K562 (cell line): Measurements from ENCODE around the gene STXBP5L. TPM values are rescaled to one million over a fixed set of nuclear protein-coding genes. Genes with fewer than 3 reads are reported as not detected.

Experiments
- FOXO4 ChIP-seq: fragments of 450-650 bp; formaldehyde crosslinking; IDR thresholded peaks from 2 replicates; pipeline ENCODE4 v1.4.0; 2020; ENCODE audit warnings: mild to moderate bottlenecking, moderate library complexity
- NR2F6 ChIP-seq: fragments of 450-650 bp; formaldehyde crosslinking; IDR thresholded peaks from 2 replicates; pipeline ENCODE4 v1.4.0; 2020; ENCODE audit warnings: mild to moderate bottlenecking
- OTX1 ChIP-seq: fragments of 450-650 bp; formaldehyde crosslinking; IDR thresholded peaks from 2 replicates; pipeline ENCODE4 v1.4.0; 2022; ENCODE audit warnings: mild to moderate bottlenecking
- POLR2H ChIP-seq: IDR thresholded peaks from 2 replicates; pipeline ENCODE4 v1.6.1; 2016; ENCODE audit warnings: missing genetic modification characterization, low read depth, mild to moderate bottlenecking, control low read depth, missing compliant biosample characterization, moderate library complexity
- PURB ChIP-seq: sonication (generic); formaldehyde crosslinking; IDR thresholded peaks from 2 replicates; pipeline ENCODE4 v1.9.0; 2021; ENCODE audit warnings: low read depth, mild to moderate bottlenecking, missing genetic modification reagents
- SLC30A9 ChIP-seq: fragments of 250-450 bp; sonication (Bioruptor Pico); IDR thresholded peaks from 2 replicates; pipeline ENCODE4 v1.8.0; 2022; ENCODE audit warnings: mild to moderate bottlenecking, moderate library complexity
- SMAD3 ChIP-seq: fragments of 450-650 bp; formaldehyde crosslinking; conservative IDR thresholded peaks from 2 replicates; pipeline ENCODE4 v1.4.0; 2020; ENCODE audit warnings: mild to moderate bottlenecking
- TARDBP ChIP-seq: fragments of 450-650 bp; IDR thresholded peaks from 2 replicates; pipeline ENCODE4 v1.6.1; 2016
- polyA plus RNA-seq, 8 experiments: library from polyadenylated mRNA; depleted of rRNA in 4 of 8; stranded (reverse) in 5 of 8; unstranded in 3 of 8; fragments of >200 nt; fragmentation: Nextera tagmentation in 2 of 8; fragmentation: Illumina TruSeq in 1 of 8; extraction: Ambion mirVana in 2 of 8; extraction: Trizol in 1 of 8; gene quantifications; 2 replicates each; pipeline versions ENCODE4 v1.2.1 to v1.2.3, GENCODE V29; 2011 to 2014; ENCODE audit warnings: inconsistent platforms in 1 of 8, missing spikeins in 1 of 8
- total RNA-seq, 7 experiments: library from RNA; depleted of rRNA in 6 of 7; stranded (reverse); fragments of >200 nt in 6 of 7; fragmentation: Illumina TruSeq in 2 of 7; extraction: Trizol in 2 of 7; gene quantifications; 2 replicates each; pipeline versions ENCODE4 v1.2.1 to v1.2.3, GENCODE V29; 2011 to 2021; ENCODE audit warnings: low replicate concordance in 1 of 7
- TF ChIP-seq, protein P1 (sequence below): sonication (generic); formaldehyde crosslinking; IDR thresholded peaks from 2 replicates; pipeline ENCODE4 v1.8.1; 2022; ENCODE audit warnings: missing genetic modification reagents

Gene STXBP5L
- total and polyA plus RNA-seq, 9 of the 15 experiments (the other 6 are each of a cell fraction or from before 2014, with no cell fraction given), result 0.03 to 0.04 (median 0.03) TPM; not detected in 6

GRCh38 chr3:121430664-121431215, 522.7 kb downstream of the STXBP5L start (continued):
- TF ChIP-seq FOXO4 (CRISPR knock-in tag) (no peak), PURB (CRISPR knock-in tag) (no peak), TARDBP (no peak), POLR2H (tag) (no peak), NR2F6 (CRISPR knock-in tag) (no peak), OTX1 (no peak), SLC30A9 (CRISPR knock-in tag) (no peak), SMAD3 (no peak)
- TF ChIP-seq, protein P1, sequence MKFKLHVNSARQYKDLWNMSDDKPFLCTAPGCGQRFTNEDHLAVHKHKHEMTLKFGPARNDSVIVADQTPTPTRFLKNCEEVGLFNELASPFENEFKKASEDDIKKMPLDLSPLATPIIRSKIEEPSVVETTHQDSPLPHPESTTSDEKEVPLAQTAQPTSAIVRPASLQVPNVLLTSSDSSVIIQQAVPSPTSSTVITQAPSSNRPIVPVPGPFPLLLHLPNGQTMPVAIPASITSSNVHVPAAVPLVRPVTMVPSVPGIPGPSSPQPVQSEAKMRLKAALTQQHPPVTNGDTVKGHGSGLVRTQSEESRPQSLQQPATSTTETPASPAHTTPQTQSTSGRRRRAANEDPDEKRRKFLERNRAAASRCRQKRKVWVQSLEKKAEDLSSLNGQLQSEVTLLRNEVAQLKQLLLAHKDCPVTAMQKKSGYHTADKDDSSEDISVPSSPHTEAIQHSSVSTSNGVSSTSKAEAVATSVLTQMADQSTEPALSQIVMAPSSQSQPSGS, result no peak
- TF ChIP-seq, all 486 proteins: peak for 0
